Calu3 (cell line): Measurements from ENCODE around the gene PLVAP. TPM values are rescaled to one million over a fixed set of nuclear protein-coding genes. Genes with fewer than 3 reads are reported as not detected.
"Not testable (repeated sequence)": the region's sequence is repeated elsewhere in the genome, so short reads cannot be mapped to it uniquely, and the experiment has no call there.

Experiments
- BruUV-seq: library from RNA; stranded (reverse); fragments of 400-500 nt; replicated peaks from 2 replicates; lab custom pipeline; 2021; lab: Mats Ljungman, UMichigan
- CTCF ChIA-PET: fragments of 300-600 bp; sonication (Branson Sonifier 250); formaldehyde crosslinking; loops from one replicate; lab custom pipeline; 2022; ENCODE audit warnings: antibody characterized with exemption; lab: Charles Lee
- DNase-seq: peaks from one replicate; pipeline ENCODE4 v3.0.0; 2022
- H3K27ac Mint-ChIP-seq: one replicate; pipeline ENCODE4 v1.8.0; 2022; ENCODE audit warnings: mixed read lengths; ENCODE audit not compliant: unreplicated experiment
- H3K27me3 Mint-ChIP-seq: one replicate; pipeline ENCODE4 v1.8.0; 2022; ENCODE audit warnings: mixed read lengths; ENCODE audit not compliant: unreplicated experiment
- H3K36me3 Mint-ChIP-seq: one replicate; pipeline ENCODE4 v1.8.0; 2022; ENCODE audit warnings: mild to moderate bottlenecking, moderate library complexity, mixed read lengths; ENCODE audit not compliant: insufficient read depth, unreplicated experiment
- H3K4me1 Mint-ChIP-seq: one replicate; pipeline ENCODE4 v1.8.0; 2022; ENCODE audit warnings: mild to moderate bottlenecking, low read depth, mixed read lengths; ENCODE audit not compliant: unreplicated experiment
- H3K4me3 Mint-ChIP-seq: one replicate; pipeline ENCODE4 v1.8.0; 2022; ENCODE audit warnings: mild to moderate bottlenecking, low read depth, moderate library complexity, mixed read lengths; ENCODE audit not compliant: unreplicated experiment
- H3K9me3 Mint-ChIP-seq: one replicate; pipeline ENCODE4 v1.8.0; 2022; ENCODE audit warnings: low read depth, mixed read lengths; ENCODE audit not compliant: unreplicated experiment
- intact Hi-C: fragments of 100-400 bp; cut with micrococcal nuclease; formaldehyde crosslinking; loops from one replicate; pipeline ENCODE4 v1.10.0; 2022; ENCODE audit not compliant: unreplicated experiment
- total RNA-seq: library from RNA; stranded (reverse); gene quantifications from 2 replicates; pipeline ENCODE4 v1.2.3, GENCODE V29; 2022
- TF ChIP-seq, protein P1 (sequence below): fragments of 200-600 bp; IDR thresholded peaks from one replicate; pipeline ENCODE4 v1.8.0; 2022; ENCODE audit warnings: antibody characterized with exemption; ENCODE audit not compliant: unreplicated experiment

PLVAP gene
- total RNA-seq, 1 experiment from 2014 or later: not detected

DNA sequence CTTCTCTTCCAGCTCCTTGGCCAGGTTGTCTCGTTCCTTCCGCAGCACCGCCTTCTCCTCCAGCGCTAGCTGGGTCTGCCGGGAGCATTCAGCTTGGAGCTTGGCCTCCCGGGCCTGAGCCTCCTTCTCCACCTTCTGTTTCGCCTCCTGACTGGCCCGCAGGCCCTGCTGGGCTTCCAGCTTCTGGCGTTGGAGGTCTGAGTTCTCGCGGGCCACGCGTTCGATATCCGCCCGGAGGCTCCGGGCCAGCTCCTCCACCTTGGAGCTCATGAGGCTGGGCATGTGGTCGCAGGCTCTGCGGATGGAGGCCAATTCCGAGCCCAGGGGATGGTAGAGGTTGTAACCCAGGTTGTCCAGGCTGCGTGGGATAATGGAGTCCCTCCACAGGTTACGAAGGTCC is 11.8 kb downstream of the PLVAP start:
- no peak for DNase-seq
- no TSS peak for BruUV-seq
- no peaks in the 10 kb centered on the region for H3K9me3 Mint-ChIP-seq
- no peak overlapping the region for H3K4me3 Mint-ChIP-seq
- H3K36me3 Mint-ChIP-seq: no peaks in the 10 kb centered on the region
- peaks cover 41% of the 10 kb centered on the region for H3K27me3 Mint-ChIP-seq
- H3K4me1 Mint-ChIP-seq: no peaks in the 10 kb centered on the region
- intact Hi-C loops: no loop called here
- TF ChIP-seq, protein P1, sequence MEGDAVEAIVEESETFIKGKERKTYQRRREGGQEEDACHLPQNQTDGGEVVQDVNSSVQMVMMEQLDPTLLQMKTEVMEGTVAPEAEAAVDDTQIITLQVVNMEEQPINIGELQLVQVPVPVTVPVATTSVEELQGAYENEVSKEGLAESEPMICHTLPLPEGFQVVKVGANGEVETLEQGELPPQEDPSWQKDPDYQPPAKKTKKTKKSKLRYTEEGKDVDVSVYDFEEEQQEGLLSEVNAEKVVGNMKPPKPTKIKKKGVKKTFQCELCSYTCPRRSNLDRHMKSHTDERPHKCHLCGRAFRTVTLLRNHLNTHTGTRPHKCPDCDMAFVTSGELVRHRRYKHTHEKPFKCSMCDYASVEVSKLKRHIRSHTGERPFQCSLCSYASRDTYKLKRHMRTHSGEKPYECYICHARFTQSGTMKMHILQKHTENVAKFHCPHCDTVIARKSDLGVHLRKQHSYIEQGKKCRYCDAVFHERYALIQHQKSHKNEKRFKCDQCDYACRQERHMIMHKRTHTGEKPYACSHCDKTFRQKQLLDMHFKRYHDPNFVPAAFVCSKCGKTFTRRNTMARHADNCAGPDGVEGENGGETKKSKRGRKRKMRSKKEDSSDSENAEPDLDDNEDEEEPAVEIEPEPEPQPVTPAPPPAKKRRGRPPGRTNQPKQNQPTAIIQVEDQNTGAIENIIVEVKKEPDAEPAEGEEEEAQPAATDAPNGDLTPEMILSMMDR: no peak
- H3K27ac Mint-ChIP-seq: no peak overlapping the region
- CTCF ChIA-PET: no interaction called here

DNA sequence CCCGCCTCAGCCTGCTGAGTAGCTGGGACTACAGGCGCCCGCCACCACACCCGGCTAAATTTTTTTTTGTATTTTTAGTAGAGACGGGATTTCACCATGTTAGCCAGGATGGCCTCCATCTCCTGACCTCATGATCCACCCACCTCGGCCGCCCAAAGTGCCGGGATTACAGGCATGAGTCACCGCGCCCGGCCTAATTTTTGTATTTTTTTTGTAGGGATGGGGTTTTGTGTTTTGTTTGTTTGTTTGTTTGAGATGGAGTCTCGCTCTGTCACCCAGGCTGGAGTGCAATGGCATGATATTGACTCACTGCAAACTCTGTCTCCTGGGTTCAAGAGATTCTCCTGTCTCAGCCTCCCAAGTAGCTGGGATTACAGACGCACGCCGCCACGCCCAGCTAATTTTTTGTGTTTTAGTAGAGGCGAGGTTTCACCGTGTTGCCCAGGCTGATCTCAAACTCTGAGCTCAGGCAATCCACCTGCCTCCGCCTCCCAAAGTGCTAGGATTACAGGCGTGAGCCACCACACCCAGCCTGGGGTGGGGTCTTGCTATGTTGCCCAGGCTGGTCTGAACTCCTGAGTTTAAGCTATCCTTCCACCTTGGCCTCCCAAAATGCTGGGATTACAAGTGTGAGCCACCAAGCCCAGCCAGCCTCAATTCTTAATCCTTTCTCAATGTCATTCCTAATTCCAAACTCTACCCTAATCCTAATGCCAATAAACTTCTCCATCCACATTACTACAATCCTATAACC is 13.1 kb downstream of the PLVAP start:
- intact Hi-C loops, H3K36me3 Mint-ChIP-seq, DNase-seq, H3K27ac Mint-ChIP-seq, H3K4me1 Mint-ChIP-seq, BruUV-seq, H3K4me3 Mint-ChIP-seq, H3K9me3 Mint-ChIP-seq, CTCF ChIA-PET: not testable (repeated sequence)
- peaks cover 41% of the 10 kb centered on the region for H3K27me3 Mint-ChIP-seq

DNA sequence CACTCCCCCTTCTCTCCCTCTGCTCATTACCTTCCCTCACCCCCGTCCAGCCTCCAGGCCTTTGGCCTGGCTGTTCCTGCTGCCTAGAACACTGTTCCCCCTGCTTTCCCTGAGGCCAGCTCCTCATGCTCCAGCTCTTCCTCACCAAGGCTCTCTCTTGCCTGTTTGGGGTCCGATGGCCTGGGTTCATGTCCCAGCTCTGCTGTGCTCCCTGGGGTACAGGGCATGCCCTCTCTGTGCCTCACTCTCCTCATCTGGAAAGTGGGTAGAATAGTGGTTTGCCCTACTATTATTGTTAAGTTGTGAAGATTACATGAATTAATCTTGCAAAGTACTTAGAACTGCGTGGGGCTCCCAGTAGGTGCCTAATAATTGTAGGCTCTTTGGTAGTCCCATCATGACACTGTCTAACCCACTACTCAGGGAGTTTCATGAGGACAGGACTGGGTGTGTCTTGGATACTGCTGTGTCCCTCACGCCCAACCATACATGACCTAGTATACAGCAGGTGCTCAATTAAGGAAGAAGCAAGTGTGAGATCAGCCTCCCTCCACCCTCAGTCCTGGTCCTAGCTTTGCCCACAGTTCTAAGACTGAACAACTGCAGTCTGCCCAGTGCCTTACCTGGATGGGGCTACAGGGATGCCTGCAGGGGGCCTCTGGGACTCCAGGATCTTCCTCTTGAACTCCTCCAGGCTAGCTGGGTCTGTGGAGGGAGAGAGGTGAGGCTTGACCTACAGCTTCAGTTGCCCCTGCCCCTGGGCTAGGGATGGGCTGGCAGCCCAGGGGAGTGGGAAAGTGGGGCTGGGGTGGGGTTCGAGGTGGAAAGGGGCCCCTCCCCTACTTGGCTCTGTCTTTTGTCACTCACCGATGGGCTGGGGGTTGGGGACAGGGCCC is 17.0 kb downstream of the PLVAP start:
- BruUV-seq: no TSS peak

DNA sequence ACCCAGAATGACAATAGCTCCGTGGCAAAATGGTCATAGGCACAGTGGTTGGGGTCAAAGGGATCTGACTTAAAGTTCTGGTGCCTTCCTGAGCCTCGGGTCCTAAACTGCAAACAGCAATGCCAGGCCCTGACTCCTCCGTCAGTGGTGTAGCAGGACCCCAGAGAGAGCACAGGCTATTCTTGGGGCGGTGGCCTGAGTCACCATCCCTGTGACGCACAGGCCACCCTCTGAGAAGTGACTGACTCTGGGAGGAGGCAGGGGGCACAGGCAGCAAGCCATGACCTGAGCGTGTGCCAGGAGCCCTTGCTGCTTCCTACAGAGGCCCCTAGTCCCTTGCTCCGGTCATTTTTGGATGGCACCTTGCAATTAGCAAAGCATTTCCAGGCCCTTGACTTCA is 18.7 kb downstream of the PLVAP start:
- Mint-ChIP-seq H3K27me3 (peaks cover 39% of the 10 kb centered on the region), H3K4me1 (peaks cover 5% of the 10 kb centered on the region), H3K27ac (no peak overlapping the region), H3K4me3 (no peak overlapping the region), H3K36me3 (no peaks in the 10 kb centered on the region), H3K9me3 (no peaks in the 10 kb centered on the region)
- intact Hi-C loops: no loop called here
- no TSS peak for BruUV-seq
- CTCF ChIA-PET: no interaction called here
- TF ChIP-seq, protein P1: no peak
- no peak for DNase-seq

More for the DNA sequence above, 17.0 kb downstream of the PLVAP start:
- no peaks in the 10 kb centered on the region for H3K36me3 Mint-ChIP-seq
- intact Hi-C loops: no loop called here
- CTCF ChIA-PET: no interaction called here
- H3K4me3 Mint-ChIP-seq: no peak overlapping the region
- H3K27ac Mint-ChIP-seq: no peak overlapping the region
- no peak for DNase-seq
- H3K27me3 Mint-ChIP-seq: peaks cover 45% of the 10 kb centered on the region
- no peaks in the 10 kb centered on the region for H3K9me3 Mint-ChIP-seq
- no peaks in the 10 kb centered on the region for H3K4me1 Mint-ChIP-seq
- TF ChIP-seq, protein P1: no peak
